Smooth muscle cell (in vitro differentiated cells): ENCODE data around the gene TRPC4. TPM values are rescaled to one million over a fixed set of nuclear protein-coding genes. Genes with fewer than 3 reads are reported as not detected.

ENCODE experiments used
- DNase-seq: peaks from one replicate; lab custom pipeline; 2025; ENCODE audit not compliant: unreplicated experiment; lab: John Stamatoyannopoulos, UW
- H2AFZ ChIP-seq: fragments of 200-600 bp; sonication (generic); 2 replicates; pipeline ENCODE4 v1.6.0; 2016; ENCODE audit warnings: antibody characterized with exemption, low read depth, mild to moderate bottlenecking
- H3F3A ChIP-seq: fragments of 200-600 bp; sonication (generic); 2 replicates; pipeline ENCODE4 v1.6.0; 2017; ENCODE audit warnings: antibody characterized with exemption, low read depth
- H3K27ac ChIP-seq: fragments of 200-600 bp; sonication (generic); 2 replicates; pipeline ENCODE4 v1.5.1; 2016; ENCODE audit warnings: low read depth, mild to moderate bottlenecking
- H3K27me3 ChIP-seq: fragments of 200-600 bp; sonication (generic); 2 replicates; pipeline ENCODE4 v1.6.1; 2016; ENCODE audit warnings: low read depth, mild to moderate bottlenecking
- H3K36me3 ChIP-seq: fragments of 200-600 bp; sonication (generic); 2 replicates; pipeline ENCODE4 v1.5.1; 2016; ENCODE audit warnings: low read depth
- H3K4me1 ChIP-seq: fragments of 200-600 bp; sonication (generic); 2 replicates; pipeline ENCODE4 v1.5.1; 2016; ENCODE audit warnings: low read depth
- H3K4me2 ChIP-seq: fragments of 200-600 bp; sonication (generic); 2 replicates; pipeline ENCODE4 v1.6.0; 2016; ENCODE audit warnings: mild to moderate bottlenecking
- H3K4me3 ChIP-seq: fragments of 200-600 bp; sonication (generic); 2 replicates; pipeline ENCODE4 v1.5.1; 2016; ENCODE audit warnings: mild to moderate bottlenecking
- H3K79me2 ChIP-seq: fragments of 200-600 bp; sonication (generic); 2 replicates; pipeline ENCODE4 v1.6.0; 2016; ENCODE audit warnings: low read depth, mild to moderate bottlenecking
- H3K9ac ChIP-seq: fragments of 200-600 bp; sonication (generic); 2 replicates; pipeline ENCODE4 v1.6.0; 2016; ENCODE audit warnings: low read depth
- H3K9me3 ChIP-seq: fragments of 200-600 bp; sonication (generic); replicated peaks from 2 replicates; pipeline ENCODE4 v1.5.1; 2016; ENCODE audit warnings: low read depth
- H4K20me1 ChIP-seq: fragments of 200-600 bp; sonication (generic); 2 replicates; pipeline ENCODE4 v1.6.0; 2016; ENCODE audit warnings: low read depth
- CTCF ChIP-seq: fragments of 200-600 bp; sonication (generic); IDR thresholded peaks from 2 replicates; pipeline ENCODE4 v1.5.1; 2017; ENCODE audit warnings: borderline replicate concordance, mild to moderate bottlenecking, antibody characterized with exemption; ENCODE audit not compliant: insufficient read depth, poor library complexity, severe bottlenecking
- WGBS: methylation state at CpG from one replicate; pipeline ENCODE4 v1.1.7; 2016; ENCODE audit warnings: low lambda C conversion rate; 5-methylcytosine and 5-hydroxymethylcytosine counted together
- polyA plus RNA-seq: library from polyadenylated mRNA; unstranded; fragments of >200 nt; fragmentation: Nextera tagmentation; extraction: Ambion mirVana; gene quantifications from 2 replicates; pipeline ENCODE4 v1.2.1, GENCODE V29; 2016
- total RNA-seq: library from RNA; depleted of rRNA; stranded (reverse); fragments of >200 nt; gene quantifications from 2 replicates; pipeline ENCODE4 v1.2.3, GENCODE V29; 2014

The TRPC4 gene
- total and polyA plus RNA-seq, 2 experiments from 2014 or later: 0.09 TPM; not detected in 1

- Histone ChIP-seq H3K4me3 (peak overlapping the region; percentile 70), H3K79me2 (no peaks in the 10 kb centered on the region), H3K4me1 (peaks cover 24% of the 10 kb centered on the region), H3K4me2 (peak overlapping the region; percentile 87), H3F3A (peaks cover 3% of the 10 kb centered on the region), H3K27ac (no peak overlapping the region), H3K9ac (no peak overlapping the region), H4K20me1 (no peaks in the 10 kb centered on the region), H3K36me3 (no peaks in the 10 kb centered on the region), H3K9me3 (no peaks in the 10 kb centered on the region), H3K27me3 (peaks cover 9% of the 10 kb centered on the region), H2AFZ (peak overlapping the region; percentile 98)
- TF ChIP-seq CTCF: no peak
- WGBS: under 1% methylated on average over 19 of the region's 19 CpGs
- no peak for DNase-seq
Observed at GRCh38 chr13:37869506-37869755, 141 bp downstream of the TRPC4 start.

DNA sequence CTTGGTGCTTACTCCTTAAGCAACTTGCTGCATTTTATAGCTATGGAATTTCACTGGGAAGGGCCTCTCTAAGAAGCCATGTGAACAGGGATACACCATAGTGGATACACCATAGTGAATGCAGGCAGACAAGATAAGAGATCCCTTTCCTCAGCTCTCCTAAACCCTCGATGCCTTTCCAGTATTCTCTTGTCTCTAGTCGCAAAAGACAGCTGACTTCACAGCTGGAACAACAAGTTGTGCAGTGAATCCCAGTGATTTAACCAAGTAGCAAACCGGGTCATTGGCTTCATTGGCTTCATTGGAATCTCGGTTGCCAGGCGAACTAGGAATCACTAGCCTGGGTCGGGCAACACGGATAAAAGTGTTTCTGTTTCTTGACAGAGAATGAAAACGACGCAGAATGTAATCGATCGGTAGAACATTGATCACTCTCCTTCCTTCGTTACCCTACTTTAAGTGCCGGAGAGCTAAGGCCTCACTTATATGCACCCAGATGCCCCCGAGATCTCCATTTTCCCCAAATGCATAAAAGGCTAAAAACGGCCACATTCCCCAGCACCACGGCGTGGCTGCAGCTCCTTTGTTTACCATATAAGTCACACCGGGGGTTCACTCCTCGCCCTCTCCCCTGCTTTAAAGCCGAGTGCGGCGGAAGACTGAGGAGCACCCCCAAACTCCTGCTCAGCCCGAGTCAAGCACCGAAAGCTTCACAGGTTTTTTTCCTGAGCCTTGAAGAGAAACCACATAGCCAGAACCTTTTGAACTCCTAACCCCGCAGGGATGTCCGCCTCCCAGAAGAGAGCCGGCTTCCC is 674 bp downstream of the TRPC4 start:
- 2% methylated on average over 27 of the region's 27 CpGs for WGBS
- no peak for TF ChIP-seq CTCF
- H3K4me1 ChIP-seq: peaks cover 29% of the 10 kb centered on the region
- H3F3A ChIP-seq: peaks cover 3% of the 10 kb centered on the region
- no peaks in the 10 kb centered on the region for H4K20me1 ChIP-seq
- H3K36me3 ChIP-seq: no peaks in the 10 kb centered on the region
- H2AFZ ChIP-seq: peak overlapping the region; percentile 98
- no peak for DNase-seq
- peak overlapping the region; percentile 87 for H3K4me2 ChIP-seq
- no peaks in the 10 kb centered on the region for H3K9me3 ChIP-seq
- peak overlapping the region; percentile 70 for H3K4me3 ChIP-seq
- no peaks in the 10 kb centered on the region for H3K79me2 ChIP-seq
- peaks cover 9% of the 10 kb centered on the region for H3K27me3 ChIP-seq
- no peak overlapping the region for H3K27ac ChIP-seq
- H3K9ac ChIP-seq: no peak overlapping the region

DNA sequence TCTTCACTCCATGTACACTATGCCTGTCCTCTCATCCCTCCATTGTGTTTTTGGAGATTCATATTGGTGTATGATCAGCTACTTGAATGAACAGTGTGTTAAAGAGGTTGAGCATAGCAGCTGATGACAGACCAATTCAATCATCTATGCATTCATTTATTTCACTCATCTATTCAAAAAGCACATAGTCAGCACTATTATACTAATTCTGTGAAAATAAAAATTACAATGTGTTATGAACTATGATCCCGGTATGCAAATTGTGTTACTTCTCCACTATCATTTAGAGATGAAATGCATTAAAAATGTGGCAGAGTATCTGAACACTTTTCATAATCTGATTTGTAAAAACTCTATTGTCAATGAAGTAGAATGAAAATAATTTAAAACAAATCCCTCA is 5.9 kb downstream of the TRPC4 start:
- no peak overlapping the region for H3K4me2 ChIP-seq
- WGBS: 95% methylated on average over 1 of the region's 1 CpG
- H3K79me2 ChIP-seq: no peaks in the 10 kb centered on the region
- no peak overlapping the region for H2AFZ ChIP-seq
- H3K4me3 ChIP-seq: no peak overlapping the region
- no peak overlapping the region for H3K27ac ChIP-seq
- peaks cover 12% of the 10 kb centered on the region for H3K4me1 ChIP-seq
- no peak for TF ChIP-seq CTCF
- no peaks in the 10 kb centered on the region for H4K20me1 ChIP-seq
- no peaks in the 10 kb centered on the region for H3K36me3 ChIP-seq
- no peaks in the 10 kb centered on the region for H3K27me3 ChIP-seq
- H3F3A ChIP-seq: no peaks in the 10 kb centered on the region
- H3K9me3 ChIP-seq: no peaks in the 10 kb centered on the region
- DNase-seq: no peak
- H3K9ac ChIP-seq: no peak overlapping the region

GRCh38 chr13:37835392-37835791 is 34.2 kb downstream of the TRPC4 start:
- no peak for TF ChIP-seq CTCF
- H3K9ac ChIP-seq: no peak overlapping the region
- DNase-seq: no peak
- no peaks in the 10 kb centered on the region for H3K79me2 ChIP-seq
- H2AFZ ChIP-seq: no peak overlapping the region
- H3K4me1 ChIP-seq: no peaks in the 10 kb centered on the region
- no peaks in the 10 kb centered on the region for H3K9me3 ChIP-seq
- H3K4me3 ChIP-seq: no peak overlapping the region
- no peak overlapping the region for H3K27ac ChIP-seq
- H3K4me2 ChIP-seq: no peak overlapping the region
- H3F3A ChIP-seq: no peaks in the 10 kb centered on the region
- H4K20me1 ChIP-seq: no peaks in the 10 kb centered on the region
- 94% methylated on average over 4 of the region's 4 CpGs for WGBS
- no peaks in the 10 kb centered on the region for H3K36me3 ChIP-seq
- H3K27me3 ChIP-seq: no peaks in the 10 kb centered on the region
